Muscle of arm (tissue), 14 donors: ENCODE measurements around the gene TRIM16. TPM values are rescaled to one million over a fixed set of nuclear protein-coding genes. Genes with fewer than 3 reads are reported as not detected.
A peak's percentile ranks its signal among the peaks of the same experiment; 100 is the strongest.
"Not testable (repeated sequence)": the region's sequence is repeated elsewhere in the genome, so short reads cannot be mapped to it uniquely, and the experiment has no call there.

Experiments used
- DNase-seq: peaks from one replicate; pipeline ENCODE4 v3.0.0-alpha.2; 2013
- long read RNA-seq, 11 donors: transcript quantifications; one replicate each; lab custom pipeline, GENCODE V29; 2026
- polyA plus RNA-seq, 12 donors: library from polyadenylated mRNA; unstranded; fragments of 120-200 nt; gene quantifications; one replicate each; pipeline ENCODE4 v1.2.1, GENCODE V29; 2013; ENCODE audit not compliant: insufficient read length in 12 of 12

TRIM16 gene
- 10 to 100 TPM in 11 of 12 donors, not detected in 1; 16.2 to 54.6 (median 41.5) TPM for polyA plus RNA-seq
- long read RNA-seq, donor 1, partial matches to known transcripts: 0 of 1 reads
- long read RNA-seq, donor 1, other reads (novel, unspliced or antisense): 0 of 1 reads
- long read RNA-seq, donor 2, partial matches to known transcripts: 12 of 13 reads
- long read RNA-seq, donor 2, other reads (novel, unspliced or antisense): 0 of 13 reads
- long read RNA-seq, donor 3: 0 reads
- long read RNA-seq, donor 4, partial matches to known transcripts: 15 of 15 reads
- long read RNA-seq, donor 4, other reads (novel, unspliced or antisense): 0 of 15 reads
- long read RNA-seq, donor 5, partial matches to known transcripts: 36 of 40 reads
- long read RNA-seq, donor 5, other reads (novel, unspliced or antisense): 0 of 40 reads
- long read RNA-seq, donor 6, partial matches to known transcripts: 5 of 6 reads
- long read RNA-seq, donor 6, other reads (novel, unspliced or antisense): 0 of 6 reads
- long read RNA-seq, donor 7, partial matches to known transcripts: 0 of 2 reads
- long read RNA-seq, donor 7, other reads (novel, unspliced or antisense): 0 of 2 reads
- long read RNA-seq, donor 8, partial matches to known transcripts: 7 of 10 reads
- long read RNA-seq, donor 8, other reads (novel, unspliced or antisense): 0 of 10 reads
- long read RNA-seq, donor 9, partial matches to known transcripts: 0 of 2 reads
- long read RNA-seq, donor 9, other reads (novel, unspliced or antisense): 0 of 2 reads
- long read RNA-seq, donor 10, partial matches to known transcripts: 0 of 3 reads
- long read RNA-seq, donor 10, other reads (novel, unspliced or antisense): 0 of 3 reads
- long read RNA-seq, donor 11, partial matches to known transcripts: 8 of 8 reads
- long read RNA-seq, donor 11, other reads (novel, unspliced or antisense): 0 of 8 reads

- peak; percentile 78 for DNase-seq
Observed at GRCh38 chr17:15683824-15684478, at the start of gene TRIM16. Gene TRIM16 (minus strand): TSS chr17:15684311. CDS start chr17:15651609, 32,702 bp downstream.

- not testable (repeated sequence) for DNase-seq
Observed at GRCh38 chr17:15733174-15733789, 49.2 kb upstream of the TRIM16 start.

GRCh38 chr17:15731900-15732299 is 47.8 kb upstream of the TRIM16 start, which contains the start of gene TBC1D26:
Gene TBC1D26 (plus strand): TSS chr17:15732283. CDS start chr17:15735349, 3,066 bp downstream.
- not testable (repeated sequence) for DNase-seq

GRCh38 chr17:15730535-15730934 is 46.4 kb upstream of the TRIM16 start:
- DNase-seq: not testable (repeated sequence)

- not testable (repeated sequence) for DNase-seq
Observed at GRCh38 chr17:15716601-15717563, 32.8 kb upstream of the TRIM16 start.

- not testable (repeated sequence) for DNase-seq
Observed at GRCh38 chr17:15708879-15709278, 24.8 kb upstream of the TRIM16 start.

- DNase-seq: not testable (repeated sequence)
Observed at GRCh38 chr17:15704813-15705212, 20.7 kb upstream of the TRIM16 start.

GRCh38 chr17:15704239-15704638 is 20.1 kb upstream of the TRIM16 start:
- DNase-seq: not testable (repeated sequence)

- not testable (repeated sequence) for DNase-seq
Observed at GRCh38 chr17:15699937-15700336, 15.8 kb upstream of the TRIM16 start.

GRCh38 chr17:15699413-15699924 is 15.4 kb upstream of the TRIM16 start, which contains the start of gene ZNF286A:
Gene ZNF286A (plus strand): TSS chr17:15699752. CDS start chr17:15700330, 578 bp downstream.
- DNase-seq: peak; percentile 98

- peak; percentile 1 for DNase-seq
Observed at GRCh38 chr17:15698967-15699366, 14.9 kb upstream of the TRIM16 start.

- not testable (repeated sequence) for DNase-seq
Observed at GRCh38 chr17:15687494-15687893, 3.4 kb upstream of the TRIM16 start.

- DNase-seq: not testable (repeated sequence)
Observed at GRCh38 chr17:15683135-15683534, 976 bp downstream of the TRIM16 start.

- DNase-seq: not testable (repeated sequence)
Observed at GRCh38 chr17:15675991-15676390, 8.1 kb downstream of the TRIM16 start.

- not testable (repeated sequence) for DNase-seq
Observed at GRCh38 chr17:15674640-15675039, 9.5 kb downstream of the TRIM16 start.

- DNase-seq: not testable (repeated sequence)
Observed at GRCh38 chr17:15669526-15669925, 14.6 kb downstream of the TRIM16 start.

- no peak for DNase-seq
Observed at GRCh38 chr17:15663691-15664090, 20.4 kb downstream of the TRIM16 start.

- no peak for DNase-seq
Observed at GRCh38 chr17:15663176-15663575, 20.9 kb downstream of the TRIM16 start.

- no peak for DNase-seq
Observed at GRCh38 chr17:15662681-15663080, 21.4 kb downstream of the TRIM16 start.
